Mesodermal cell (in vitro differentiated cells): ENCODE data around the gene STAT4.
"Not testable (repeated sequence)": the region's sequence is repeated elsewhere in the genome, so short reads cannot be mapped to it uniquely, and the experiment has no call there.

Experiments
- H3K27ac ChIP-seq: 2 replicates; pipeline ENCODE4 v1.7.0; 2013; ENCODE audit warnings: mild to moderate bottlenecking, low read depth, low read length, moderate library complexity; ENCODE audit not compliant: severe bottlenecking
- H3K36me3 ChIP-seq: 2 replicates; pipeline ENCODE4 v1.7.1; 2013; ENCODE audit warnings: mild to moderate bottlenecking, low read length, moderate library complexity; ENCODE audit not compliant: control insufficient read depth, insufficient read depth
- H3K4me1 ChIP-seq: one replicate; pipeline ENCODE4 v1.7.1; 2013; ENCODE audit warnings: mild to moderate bottlenecking, low read length; ENCODE audit not compliant: insufficient read depth, control insufficient read depth, poor library complexity, severe bottlenecking
- H3K4me3 ChIP-seq: 2 replicates; pipeline ENCODE4 v1.7.0; 2013; ENCODE audit warnings: low read length, control low read depth, mild to moderate bottlenecking; ENCODE audit not compliant: insufficient read depth, poor library complexity, severe bottlenecking; ENCODE audit errors: extremely low read depth
- H3K9me3 ChIP-seq: 2 replicates; pipeline ENCODE4 v1.7.1; 2013; ENCODE audit warnings: mild to moderate bottlenecking, low read length, moderate library complexity; ENCODE audit not compliant: control insufficient read depth
- WGBS, 2 experiments: methylation state at CpG; one replicate each; pipeline ENCODE4 v1.1.5; 2013; ENCODE audit warnings: missing lambda C conversion rate in 2 of 2; ENCODE audit not compliant: insufficient coverage in 2 of 2; 5-methylcytosine and 5-hydroxymethylcytosine counted together

The STAT4 gene

GRCh38 chr2:190997526-190998113, 153.2 kb downstream of the STAT4 start:
- H3K36me3 ChIP-seq, result peaks cover 86% of the 10 kb centered on the region
- H3K4me3 ChIP-seq, result no peak overlapping the region
- no peaks in the 10 kb centered on the region for H3K9me3 ChIP-seq
- H3K27ac ChIP-seq, result no peak overlapping the region
- WGBS, 2 experiments, result 92% methylated on average over 5 of the region's 8 CpGs
- no peaks in the 10 kb centered on the region for H3K4me1 ChIP-seq

GRCh38 chr2:190996947-190997346, 153.8 kb downstream of the STAT4 start:
- Histone ChIP-seq H3K9me3 (no peaks in the 10 kb centered on the region), H3K27ac (no peak overlapping the region), H3K36me3 (peaks cover 80% of the 10 kb centered on the region), H3K4me3 (no peak overlapping the region), H3K4me1 (no peaks in the 10 kb centered on the region)
- WGBS, 2 experiments, result 96 to 100% methylated on average over 3 to 4 of the region's 5 CpGs

GRCh38 chr2:190996338-190996946, 154.4 kb downstream of the STAT4 start:
- H3K27ac ChIP-seq, result no peak overlapping the region
- H3K9me3 ChIP-seq, result no peaks in the 10 kb centered on the region
- H3K36me3 ChIP-seq, result peaks cover 75% of the 10 kb centered on the region
- H3K4me1 ChIP-seq, result no peaks in the 10 kb centered on the region
- WGBS, 2 experiments, result 77 to 91% methylated on average over 3 to 4 of the region's 5 CpGs
- H3K4me3 ChIP-seq, result no peak overlapping the region

- WGBS, 2 experiments, result 100% methylated on average over 1 to 2 of the region's 3 CpGs
- peaks cover 75% of the 10 kb centered on the region for H3K36me3 ChIP-seq
- H3K4me1 ChIP-seq, result not testable (repeated sequence)
Observed at GRCh38 chr2:190995315-190995714, 155.5 kb downstream of the STAT4 start.

GRCh38 chr2:190994148-190994547, 156.6 kb downstream of the STAT4 start:
- WGBS, 2 experiments, result 92 to 94% methylated on average over 7 of the region's 7 CpGs
- Histone ChIP-seq H3K4me1 (no peaks in the 10 kb centered on the region), H3K9me3 (no peaks in the 10 kb centered on the region), H3K4me3 (no peak overlapping the region), H3K36me3 (peaks cover 70% of the 10 kb centered on the region), H3K27ac (no peak overlapping the region)

More at GRCh38 chr2:190995315-190995714, 155.5 kb downstream of the STAT4 start:
- not testable (repeated sequence) for H3K27ac ChIP-seq, H3K4me3 ChIP-seq, H3K9me3 ChIP-seq

- 92% methylated on average over 4 of the region's 6 CpGs; no CpG with 5 or more reads in 1 of the 2 experiments for WGBS, 2 experiments
- no peaks in the 10 kb centered on the region for H3K9me3 ChIP-seq
- H3K27ac ChIP-seq, result no peak overlapping the region
- no peak overlapping the region for H3K4me3 ChIP-seq
- peaks cover 67% of the 10 kb centered on the region for H3K36me3 ChIP-seq
- no peaks in the 10 kb centered on the region for H3K4me1 ChIP-seq
Observed at GRCh38 chr2:190993292-190993643, 157.5 kb downstream of the STAT4 start.

- peaks cover 66% of the 10 kb centered on the region for H3K36me3 ChIP-seq
- WGBS, 2 experiments, result 86 to 99% methylated on average over 4 to 6 of the region's 6 CpGs
Observed at GRCh38 chr2:190990132-190990531, 160.7 kb downstream of the STAT4 start.

GRCh38 chr2:190988910-190989309, 161.9 kb downstream of the STAT4 start:
- 93 to 100% methylated on average over 2 of the region's 3 CpGs for WGBS, 2 experiments
- no peak overlapping the region for H3K4me3 ChIP-seq
- no peaks in the 10 kb centered on the region for H3K9me3 ChIP-seq
- no peaks in the 10 kb centered on the region for H3K4me1 ChIP-seq
- H3K27ac ChIP-seq, result no peak overlapping the region
- peaks cover 66% of the 10 kb centered on the region for H3K36me3 ChIP-seq

More at GRCh38 chr2:190990132-190990531, 160.7 kb downstream of the STAT4 start:
- no peaks in the 10 kb centered on the region for H3K4me1 ChIP-seq
- no peak overlapping the region for H3K4me3 ChIP-seq
- H3K27ac ChIP-seq, result no peak overlapping the region
- no peaks in the 10 kb centered on the region for H3K9me3 ChIP-seq

- H3K36me3 ChIP-seq, result peaks cover 67% of the 10 kb centered on the region
- no peaks in the 10 kb centered on the region for H3K9me3 ChIP-seq
- no peaks in the 10 kb centered on the region for H3K4me1 ChIP-seq
- H3K27ac ChIP-seq, result no peak overlapping the region
- no peak overlapping the region for H3K4me3 ChIP-seq
- WGBS, 2 experiments, result 92 to 100% methylated on average over 4 to 5 of the region's 5 CpGs
Observed at GRCh38 chr2:190987938-190988337, 162.9 kb downstream of the STAT4 start.

GRCh38 chr2:190987116-190987515, 163.7 kb downstream of the STAT4 start:
- H3K9me3 ChIP-seq, result no peaks in the 10 kb centered on the region
- no peaks in the 10 kb centered on the region for H3K4me1 ChIP-seq
- no peak overlapping the region for H3K27ac ChIP-seq
- 100% methylated on average over 1 of the region's 1 CpG for WGBS, 2 experiments
- H3K4me3 ChIP-seq, result no peak overlapping the region
- H3K36me3 ChIP-seq, result peaks cover 75% of the 10 kb centered on the region

GRCh38 chr2:190986221-190986953, 164.4 kb downstream of the STAT4 start:
- WGBS, 2 experiments, result 92% methylated on average over 9 to 10 of the region's 13 CpGs
- Histone ChIP-seq H3K9me3 (no peaks in the 10 kb centered on the region), H3K36me3 (peaks cover 81% of the 10 kb centered on the region)

More at GRCh38 chr2:190986221-190986953, 164.4 kb downstream of the STAT4 start:
- Histone ChIP-seq H3K27ac (no peak overlapping the region), H3K4me1 (peaks cover under 1% of the 10 kb centered on the region), H3K4me3 (no peak overlapping the region)
